GM19043 (cell line): ENCODE measurements around the gene MRPL36.

Experiments
- ATAC-seq: cut with Tn5 transposase; IDR thresholded peaks from one replicate; pipeline ENCODE4 v1.9.1; 2021; ENCODE audit warnings: low read depth; ENCODE audit not compliant: unreplicated experiment

MRPL36 gene

DNA sequence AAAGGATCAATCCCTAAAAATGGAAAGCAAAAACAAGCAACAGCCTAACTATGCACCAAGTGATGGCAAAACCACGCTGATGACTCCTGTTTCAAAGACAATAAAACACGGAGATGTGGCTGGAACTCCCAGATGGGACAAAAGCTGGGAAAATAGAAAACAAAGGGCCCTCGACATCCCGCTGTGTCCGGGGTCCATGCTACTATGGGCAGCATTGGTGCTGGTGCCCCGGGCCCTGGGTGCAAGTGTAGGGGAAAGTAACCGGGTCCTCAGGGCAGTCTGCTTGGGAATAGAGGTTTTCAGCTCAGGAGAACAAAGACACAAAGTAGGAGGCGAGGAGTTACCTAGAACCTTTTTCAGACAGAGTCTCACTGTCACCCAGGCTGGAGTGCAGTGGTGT, 46.1 kb downstream of the MRPL36 start:
- ATAC-seq = no peak

- no peak for ATAC-seq
Observed at GRCh38 chr5:1752881-1753280, 46.8 kb downstream of the MRPL36 start.

- no peak for ATAC-seq
Observed at GRCh38 chr5:1751864-1752822, 47.5 kb downstream of the MRPL36 start.

DNA sequence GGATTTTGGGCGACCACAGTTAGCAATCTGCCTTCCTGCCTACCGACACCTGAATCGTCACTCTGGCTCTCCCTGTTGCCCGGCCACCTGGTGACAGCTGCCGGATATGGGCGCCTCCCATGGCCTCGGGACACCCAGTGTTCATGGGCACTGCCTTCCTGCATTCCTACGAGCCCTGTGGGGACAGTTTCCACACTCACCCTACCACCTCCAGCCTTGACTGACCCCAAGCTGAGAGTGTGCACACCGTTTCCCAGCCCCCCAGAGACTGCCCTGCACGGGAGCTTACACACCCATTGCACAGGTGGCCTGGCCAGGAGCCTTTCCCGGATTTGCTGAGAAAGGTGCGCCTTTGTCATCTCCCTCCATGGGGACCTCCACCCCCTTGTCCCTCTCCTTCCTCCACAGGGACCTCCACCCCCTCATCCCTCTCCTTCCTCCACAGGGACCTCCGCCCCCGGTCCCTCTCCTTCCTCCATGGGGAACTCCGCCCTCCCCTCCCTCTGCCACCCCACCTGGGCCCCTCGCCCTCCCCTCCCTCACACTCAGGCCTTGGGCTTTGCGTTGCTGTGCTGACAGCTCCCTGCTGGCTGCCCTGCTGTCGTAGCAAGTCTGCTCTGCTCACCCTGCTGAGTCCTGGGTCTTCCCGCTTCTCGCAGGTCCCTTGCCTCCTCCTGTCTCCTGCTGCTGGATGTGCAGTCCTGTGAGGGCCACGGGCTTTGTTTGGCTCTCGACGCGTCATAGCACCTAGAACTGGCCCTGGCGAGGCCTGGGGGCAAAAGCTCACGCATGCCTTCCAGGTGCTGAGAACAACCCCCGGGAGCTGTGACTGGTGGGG, 48.4 kb downstream of the MRPL36 start:
- ATAC-seq = no peak

DNA sequence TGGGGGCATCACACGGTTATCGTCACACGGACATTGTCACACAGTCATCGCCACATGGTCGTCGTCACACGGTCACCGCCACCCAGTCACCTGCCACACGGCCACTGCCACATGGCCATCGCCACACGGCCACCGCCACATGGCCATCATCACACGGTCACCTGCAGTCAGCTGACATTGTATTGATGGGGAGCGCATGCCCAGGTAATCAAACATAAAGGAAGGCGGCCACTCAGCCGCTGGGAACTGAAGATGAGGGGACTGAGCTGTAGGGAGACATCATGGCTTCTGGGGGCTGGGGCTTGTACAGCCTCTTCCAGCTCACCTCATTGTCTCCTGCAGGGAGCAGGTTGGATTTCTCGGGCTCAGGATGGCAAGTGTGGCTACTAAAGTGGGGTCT, 49.2 kb downstream of the MRPL36 start:
- ATAC-seq = no peak

DNA sequence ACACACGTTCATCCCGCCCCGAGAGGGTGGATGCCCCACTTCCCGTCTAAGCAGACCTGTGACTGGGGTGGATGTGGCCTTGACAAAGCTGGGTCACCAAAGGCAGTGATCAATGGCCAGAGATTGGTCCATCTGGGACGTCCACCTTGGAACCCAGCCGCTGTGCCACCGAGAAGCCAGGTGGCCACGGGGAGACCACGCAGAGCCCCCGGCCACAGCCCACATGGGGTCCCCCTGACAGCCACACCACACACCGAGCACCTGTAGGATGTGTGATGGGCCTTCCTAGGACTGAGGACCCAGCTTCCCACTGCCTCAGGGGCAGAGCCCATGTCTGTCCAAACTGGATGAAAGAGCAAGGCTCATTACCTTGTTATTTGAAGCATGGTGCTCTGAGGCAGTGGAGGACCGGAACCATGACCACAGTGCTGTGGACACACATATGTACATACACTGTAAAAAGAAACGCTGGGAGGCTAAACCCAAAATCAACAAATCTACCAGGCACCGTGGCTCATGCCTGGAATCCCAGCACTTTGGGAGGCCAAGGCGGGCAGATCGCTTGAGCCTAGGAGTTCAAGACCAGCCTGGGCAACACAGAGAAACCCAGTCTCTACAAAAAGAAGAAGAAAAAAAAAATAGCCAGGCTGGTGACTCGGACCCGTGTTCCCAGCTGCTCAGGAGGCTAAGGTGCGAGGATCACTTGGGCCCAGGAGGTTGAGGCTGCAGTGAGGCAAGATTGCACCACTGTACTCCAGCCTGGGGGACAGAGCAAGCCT, 50.1 kb downstream of the MRPL36 start:
- no peak for ATAC-seq

DNA sequence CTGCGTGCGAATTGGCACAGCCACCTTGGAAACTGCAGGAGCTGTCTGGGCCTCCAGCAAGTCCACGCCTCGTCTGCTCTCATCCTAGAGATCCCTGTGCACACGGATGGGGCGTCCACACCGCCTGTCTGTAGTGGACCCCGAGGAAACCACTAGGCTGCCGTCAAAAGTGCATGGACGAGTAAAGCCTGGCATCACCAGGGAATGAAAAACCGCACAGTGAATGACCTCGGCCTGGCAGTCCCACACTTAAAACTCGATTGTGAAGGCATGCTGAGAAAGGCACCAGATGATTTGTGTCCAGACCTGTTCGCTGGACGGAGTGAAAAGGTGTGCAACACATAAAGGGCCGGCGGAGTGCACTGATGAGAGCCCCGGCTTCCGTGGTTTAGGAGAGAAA, 50.8 kb downstream of the MRPL36 start:
- no peak for ATAC-seq
